Retinal pigment epithelial cell (primary cell): ENCODE data around the gene RUNX2.
A peak's percentile ranks its signal among the peaks of the same experiment; 100 is the strongest.

Experiments
- DNase-seq: peaks from one replicate; pipeline ENCODE4 v3.0.0-alpha.2; 2010; ENCODE audit warnings: low read depth
- H3K4me3 ChIP-seq: 2 replicates; pipeline ENCODE4 v1.5.1; 2011; ENCODE audit warnings: mild to moderate bottlenecking, low read length, control low read depth, moderate library complexity
- TF ChIP-seq, protein P1 (sequence below): conservative IDR thresholded peaks from 2 replicates; pipeline ENCODE4 v1.5.1; 2011; ENCODE audit warnings: low read depth, low read length, control low read depth, inconsistent platforms

RUNX2 gene

DNA sequence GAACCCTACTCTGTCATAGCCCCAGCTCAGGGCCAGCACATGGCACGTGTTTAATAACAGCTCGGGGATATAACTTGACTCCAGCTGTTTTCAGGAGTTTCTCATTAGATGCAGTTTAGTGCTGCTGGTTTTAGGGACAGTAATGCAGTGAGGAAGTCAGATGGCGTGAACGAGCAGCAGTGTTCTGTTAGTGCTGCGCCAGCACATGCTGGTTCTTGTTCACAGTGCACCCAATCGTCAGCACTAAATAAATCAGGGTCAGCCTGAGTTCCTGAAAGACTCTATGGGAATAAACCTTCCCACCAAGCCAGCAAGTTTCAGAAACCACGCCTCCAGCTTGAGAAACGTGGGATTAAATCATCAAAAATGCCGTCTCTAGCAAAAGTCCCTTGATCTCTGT is 285.5 kb downstream of the RUNX2 start:
- DNase-seq, result peak; percentile 93
- TF ChIP-seq, protein P1, sequence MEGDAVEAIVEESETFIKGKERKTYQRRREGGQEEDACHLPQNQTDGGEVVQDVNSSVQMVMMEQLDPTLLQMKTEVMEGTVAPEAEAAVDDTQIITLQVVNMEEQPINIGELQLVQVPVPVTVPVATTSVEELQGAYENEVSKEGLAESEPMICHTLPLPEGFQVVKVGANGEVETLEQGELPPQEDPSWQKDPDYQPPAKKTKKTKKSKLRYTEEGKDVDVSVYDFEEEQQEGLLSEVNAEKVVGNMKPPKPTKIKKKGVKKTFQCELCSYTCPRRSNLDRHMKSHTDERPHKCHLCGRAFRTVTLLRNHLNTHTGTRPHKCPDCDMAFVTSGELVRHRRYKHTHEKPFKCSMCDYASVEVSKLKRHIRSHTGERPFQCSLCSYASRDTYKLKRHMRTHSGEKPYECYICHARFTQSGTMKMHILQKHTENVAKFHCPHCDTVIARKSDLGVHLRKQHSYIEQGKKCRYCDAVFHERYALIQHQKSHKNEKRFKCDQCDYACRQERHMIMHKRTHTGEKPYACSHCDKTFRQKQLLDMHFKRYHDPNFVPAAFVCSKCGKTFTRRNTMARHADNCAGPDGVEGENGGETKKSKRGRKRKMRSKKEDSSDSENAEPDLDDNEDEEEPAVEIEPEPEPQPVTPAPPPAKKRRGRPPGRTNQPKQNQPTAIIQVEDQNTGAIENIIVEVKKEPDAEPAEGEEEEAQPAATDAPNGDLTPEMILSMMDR, result peak; percentile 20
- H3K4me3 ChIP-seq, result no peak overlapping the region

DNA sequence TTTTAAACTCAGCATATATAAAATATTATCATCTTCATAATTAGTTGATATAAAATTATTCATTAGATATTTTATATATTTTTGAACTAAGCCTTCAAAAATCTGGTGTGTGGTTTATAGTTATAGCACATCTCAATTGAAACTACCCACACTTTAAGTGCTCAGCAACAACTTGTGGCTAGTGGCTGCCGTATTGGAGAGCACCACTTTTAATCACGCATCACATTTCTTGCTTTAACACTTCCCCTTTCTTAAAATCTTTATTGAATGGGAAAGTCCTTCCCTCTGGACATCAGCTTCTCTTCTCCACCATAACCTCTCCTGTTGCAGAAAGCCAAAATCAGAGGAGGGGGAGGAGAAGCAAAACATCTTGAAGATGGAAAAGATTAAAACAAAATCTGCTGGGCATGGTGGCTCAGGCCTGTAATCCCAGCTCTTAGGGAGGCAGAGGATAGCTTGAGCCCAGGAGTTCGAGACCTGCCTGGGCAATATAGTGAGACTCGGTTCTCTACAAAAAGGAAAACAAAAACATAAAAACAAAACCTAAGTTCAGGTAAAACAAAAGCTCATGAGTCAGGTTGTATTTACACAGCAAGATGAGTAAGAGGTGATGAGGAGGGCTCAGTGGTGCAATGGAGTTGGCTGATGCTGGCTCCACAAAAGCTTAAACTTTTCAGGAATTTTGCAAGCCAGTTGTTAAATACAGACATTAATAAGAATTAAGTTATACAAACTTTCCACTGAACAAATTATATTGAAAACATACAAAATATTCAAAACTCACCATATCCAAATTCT is 286.6 kb downstream of the RUNX2 start:
- no peak overlapping the region for H3K4me3 ChIP-seq
- no peak for DNase-seq
- TF ChIP-seq, protein P1, result no peak

DNA sequence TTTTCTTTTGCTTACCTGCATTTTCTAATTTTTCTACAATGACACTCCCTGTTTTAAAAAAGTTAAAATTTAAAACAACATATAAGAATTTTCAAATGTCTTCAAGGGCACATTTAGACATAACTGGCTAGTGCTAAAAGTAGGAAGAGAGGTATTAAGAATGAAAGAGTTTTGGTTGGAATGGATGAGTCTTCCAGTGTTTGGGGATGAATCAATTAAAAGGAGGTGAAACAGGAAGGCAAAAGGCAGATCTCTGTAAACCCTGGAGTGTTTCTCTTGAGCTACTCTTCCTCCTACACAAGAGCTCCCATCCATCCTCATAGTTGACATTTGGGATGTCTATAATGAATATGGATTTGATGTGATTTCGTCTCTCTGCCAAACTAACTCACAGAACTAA is 288.1 kb downstream of the RUNX2 start:
- DNase-seq, result no peak
- no peak overlapping the region for H3K4me3 ChIP-seq
- TF ChIP-seq, protein P1, result no peak

DNA sequence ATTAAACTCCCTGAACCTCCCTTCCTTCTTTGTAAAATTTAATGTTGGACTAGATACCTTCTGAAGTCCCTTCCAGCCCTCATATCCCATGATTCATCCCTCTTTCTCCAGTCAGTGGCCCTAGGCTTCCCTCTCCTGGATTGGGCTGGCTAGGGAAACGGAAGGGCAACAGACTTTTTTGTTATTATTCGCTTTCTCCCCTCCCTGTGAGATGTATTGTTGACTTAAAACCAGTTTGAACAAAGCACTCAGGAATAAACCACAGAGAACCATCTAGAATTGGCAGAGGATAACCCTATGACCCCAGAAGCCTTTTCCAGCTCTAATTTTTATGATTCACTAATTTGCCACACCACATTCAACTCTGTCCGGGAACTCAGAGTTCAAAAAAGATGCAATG is 289.3 kb downstream of the RUNX2 start:
- TF ChIP-seq, protein P1, result no peak
- no peak for DNase-seq
- no peak overlapping the region for H3K4me3 ChIP-seq

DNA sequence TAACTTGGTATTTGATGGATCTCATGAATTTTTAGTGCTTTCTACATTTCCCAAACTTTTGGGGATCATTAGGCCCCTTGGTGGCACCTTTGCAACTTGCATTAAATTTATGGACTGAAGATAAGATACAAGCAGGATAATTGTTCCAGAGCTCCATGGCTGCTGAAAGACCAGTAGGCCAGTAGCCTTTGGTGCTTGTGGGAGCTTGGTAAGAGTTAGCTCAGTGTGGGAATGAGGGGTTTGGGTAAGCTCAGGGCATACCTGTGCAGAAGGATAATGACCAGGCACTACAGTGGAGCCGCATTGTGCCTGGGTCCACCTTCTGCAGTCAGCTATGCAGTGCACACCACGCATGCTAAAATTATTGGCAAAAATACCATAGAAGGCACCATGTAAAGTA is 290.1 kb downstream of the RUNX2 start:
- no peak overlapping the region for H3K4me3 ChIP-seq
- TF ChIP-seq, protein P1, result no peak
- no peak for DNase-seq

DNA sequence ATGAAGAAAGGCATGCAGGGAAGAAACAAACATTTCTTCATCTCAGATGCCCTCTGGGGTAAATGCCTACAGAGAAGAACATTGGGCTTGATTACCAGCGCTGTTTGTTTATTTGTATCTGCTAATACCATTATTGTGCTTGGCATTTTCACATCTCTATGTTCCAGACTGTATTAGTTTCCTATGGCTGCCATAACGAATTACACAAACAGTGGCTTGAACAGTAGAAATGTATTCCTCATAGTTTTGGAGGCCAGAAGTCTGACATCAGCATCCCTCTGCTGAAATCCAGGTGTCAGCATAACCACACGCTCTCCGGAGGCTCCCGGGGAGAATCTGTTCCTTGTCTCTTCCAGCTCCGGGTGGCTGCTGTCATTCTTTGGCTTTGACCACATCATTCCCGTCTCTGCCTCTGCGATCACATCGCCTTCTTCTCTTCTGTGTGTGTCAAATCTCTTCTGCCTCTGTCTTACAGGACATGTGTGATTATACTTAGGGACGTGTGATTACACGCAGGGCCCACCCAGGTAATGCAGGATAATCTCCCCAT is 291.2 kb downstream of the RUNX2 start:
- DNase-seq, result no peak
- TF ChIP-seq, protein P1, result no peak
- H3K4me3 ChIP-seq, result no peak overlapping the region

DNA sequence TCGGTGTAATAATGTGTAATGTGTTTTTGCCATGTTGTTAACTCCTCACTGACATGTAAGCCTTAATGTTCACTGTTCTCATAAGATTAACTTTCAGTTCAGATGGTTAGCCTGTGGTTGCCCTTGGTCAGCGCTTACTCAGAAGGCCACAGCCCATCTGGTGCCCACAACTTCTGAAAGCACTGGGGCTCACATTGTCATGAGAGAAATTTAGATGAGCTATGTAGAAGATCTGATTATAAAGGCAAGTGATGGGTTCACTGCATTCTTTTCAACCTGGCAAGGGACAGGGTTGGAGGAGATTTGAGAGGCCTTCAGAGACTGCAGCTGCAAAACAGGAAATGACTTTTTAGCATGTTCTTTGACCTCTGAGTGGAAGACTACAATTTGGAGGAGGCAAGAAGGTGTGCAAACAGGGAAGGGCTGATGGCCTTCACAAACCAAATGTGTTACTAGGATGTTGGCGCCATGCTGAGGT is 291.9 kb downstream of the RUNX2 start:
- TF ChIP-seq, protein P1, result no peak
- no peak for DNase-seq
- no peak overlapping the region for H3K4me3 ChIP-seq
